Panc1 (cell line): ENCODE results near the gene PRTFDC1. TPM values are rescaled to one million over a fixed set of nuclear protein-coding genes. Genes with fewer than 3 reads are reported as not detected.

Experiments used
- ATAC-seq: fragments of 200-7000 bp; cut with Tn5 transposase; 2 replicates; pipeline ENCODE4 v1.9.1; 2020; ENCODE audit warnings: mild to moderate bottlenecking, moderate library complexity
- BruUV-seq: library from RNA; stranded (reverse); fragments of 400-500 nt; replicated peaks from 2 replicates; lab custom pipeline; 2021; lab: Mats Ljungman, UMichigan
- CTCF ChIA-PET: fragments of 300-600 bp; sonication (Branson Sonifier 250); formaldehyde crosslinking; loops from one replicate; lab custom pipeline; 2022; ENCODE audit warnings: antibody characterized with exemption; lab: Charles Lee
- POLR2A ChIA-PET: fragments of 300-600 bp; sonication (Branson Sonifier 250); formaldehyde crosslinking; loops from one replicate; lab custom pipeline; 2022; ENCODE audit warnings: antibody characterized with exemption; lab: Charles Lee
- DNase-seq: peaks from one replicate; pipeline ENCODE4 v3.0.0-alpha.2; 2010; ENCODE audit warnings: low read depth, low spot score
- H3K27ac ChIP-seq: 2 replicates; pipeline ENCODE4 v1.5.1; 2011; ENCODE audit warnings: mild to moderate bottlenecking, low read length, inconsistent platforms
- H3K27me3 ChIP-seq: fragments of 200-500 bp; sonication (Bioruptor generic); 2 replicates; pipeline ENCODE4 v1.6.0; 2014; ENCODE audit warnings: low read length, inconsistent platforms; ENCODE audit not compliant: control insufficient read depth, insufficient read depth
- H3K36me3 ChIP-seq: fragments of 200-500 bp; sonication (Bioruptor generic); 2 replicates; pipeline ENCODE4 v1.5.1; 2014; ENCODE audit warnings: inconsistent platforms, mild to moderate bottlenecking, low read length, moderate library complexity; ENCODE audit not compliant: control insufficient read depth, insufficient read depth
- H3K4me1 ChIP-seq: 2 replicates; pipeline ENCODE4 v1.5.1; 2011; ENCODE audit warnings: inconsistent platforms, mild to moderate bottlenecking, low read length, moderate library complexity; ENCODE audit not compliant: control insufficient read depth, insufficient read depth
- H3K4me3 ChIP-seq, 2 experiments: 2 replicates each; pipeline ENCODE4 v1.5.1; 2011 to 2012; ENCODE audit warnings: low read depth in 2 of 2, low read length in 2 of 2, mild to moderate bottlenecking in 2 of 2, inconsistent platforms in 1 of 2, moderate library complexity in 1 of 2
- H3K9me3 ChIP-seq: fragments of 200-500 bp; sonication (Bioruptor generic); 2 replicates; pipeline ENCODE4 v1.5.1; 2014; ENCODE audit warnings: low read depth, mild to moderate bottlenecking, inconsistent platforms, low read length, moderate library complexity; ENCODE audit not compliant: control insufficient read depth, insufficient read depth
- POLR2AphosphoS5 ChIP-seq: IDR thresholded peaks from 2 replicates; pipeline ENCODE4 v1.6.1; 2012; ENCODE audit warnings: mild to moderate bottlenecking, low read depth, low read length, moderate library complexity
- SIN3A ChIP-seq: IDR thresholded peaks from 2 replicates; pipeline ENCODE4 v1.6.1; 2012; ENCODE audit warnings: low read depth, mild to moderate bottlenecking, low read length, moderate library complexity, borderline replicate concordance; ENCODE audit not compliant: insufficient read depth
- TCF7L2 ChIP-seq: IDR thresholded peaks from 2 replicates; pipeline ENCODE4 v1.6.1; 2011; ENCODE audit warnings: mild to moderate bottlenecking, low read depth, low read length, inconsistent platforms
- in situ Hi-C: cut with HindIII; loops from 2 replicates; pipeline ENCODE4 v1.10.0; 2016; ENCODE audit warnings: low sequenced_read_pairs, low pct_unique_long_range_greater_than_20kb
- intact Hi-C: fragments of 100-400 bp; cut with micrococcal nuclease; formaldehyde crosslinking; loops from one replicate; pipeline ENCODE4 v1.10.0; 2022; ENCODE audit not compliant: unreplicated experiment
- total RNA-seq: library from RNA; stranded (reverse); gene quantifications from one replicate; pipeline ENCODE4 v1.2.1, GENCODE V29; 2021; ENCODE audit not compliant: unreplicated experiment
- TF ChIP-seq, protein P1 (sequence below), 2 experiments: IDR thresholded peaks; 2 replicates each; pipeline ENCODE4 v1.6.1; 2011 to 2012; ENCODE audit warnings: low read depth in 2 of 2, control low read depth in 1 of 2, low read length in 1 of 2, mild to moderate bottlenecking in 1 of 2, moderate library complexity in 1 of 2; ENCODE audit not compliant: insufficient read depth in 1 of 2
- TF ChIP-seq, protein P2 (sequence below): fragments of 450-650 bp; IDR thresholded peaks from 2 replicates; pipeline ENCODE4 v1.5.1; 2017; ENCODE audit warnings: mild to moderate bottlenecking

The PRTFDC1 gene
- total RNA-seq, 1 experiment from 2014 or later: 3.0 TPM

DNA sequence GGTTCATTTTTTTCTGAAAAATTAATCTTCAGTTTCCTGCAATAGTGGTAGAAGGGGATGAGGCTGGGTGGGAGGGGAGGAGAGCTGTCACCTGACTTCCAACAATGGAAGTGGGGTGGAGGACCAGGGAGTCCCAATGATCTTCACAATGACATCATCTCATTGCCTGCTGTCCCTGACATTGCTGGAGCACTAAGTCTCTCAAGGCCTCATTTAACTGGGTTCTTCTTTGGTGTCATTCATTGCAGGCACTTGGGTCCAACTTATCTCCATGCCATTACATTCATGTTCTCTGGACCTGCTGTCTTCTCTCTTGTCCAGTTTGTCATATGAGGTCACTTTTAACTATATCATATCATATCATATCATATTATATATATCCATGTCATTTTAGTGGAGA is 34.4 kb downstream of the PRTFDC1 start:
- TF ChIP-seq, protein P1, sequence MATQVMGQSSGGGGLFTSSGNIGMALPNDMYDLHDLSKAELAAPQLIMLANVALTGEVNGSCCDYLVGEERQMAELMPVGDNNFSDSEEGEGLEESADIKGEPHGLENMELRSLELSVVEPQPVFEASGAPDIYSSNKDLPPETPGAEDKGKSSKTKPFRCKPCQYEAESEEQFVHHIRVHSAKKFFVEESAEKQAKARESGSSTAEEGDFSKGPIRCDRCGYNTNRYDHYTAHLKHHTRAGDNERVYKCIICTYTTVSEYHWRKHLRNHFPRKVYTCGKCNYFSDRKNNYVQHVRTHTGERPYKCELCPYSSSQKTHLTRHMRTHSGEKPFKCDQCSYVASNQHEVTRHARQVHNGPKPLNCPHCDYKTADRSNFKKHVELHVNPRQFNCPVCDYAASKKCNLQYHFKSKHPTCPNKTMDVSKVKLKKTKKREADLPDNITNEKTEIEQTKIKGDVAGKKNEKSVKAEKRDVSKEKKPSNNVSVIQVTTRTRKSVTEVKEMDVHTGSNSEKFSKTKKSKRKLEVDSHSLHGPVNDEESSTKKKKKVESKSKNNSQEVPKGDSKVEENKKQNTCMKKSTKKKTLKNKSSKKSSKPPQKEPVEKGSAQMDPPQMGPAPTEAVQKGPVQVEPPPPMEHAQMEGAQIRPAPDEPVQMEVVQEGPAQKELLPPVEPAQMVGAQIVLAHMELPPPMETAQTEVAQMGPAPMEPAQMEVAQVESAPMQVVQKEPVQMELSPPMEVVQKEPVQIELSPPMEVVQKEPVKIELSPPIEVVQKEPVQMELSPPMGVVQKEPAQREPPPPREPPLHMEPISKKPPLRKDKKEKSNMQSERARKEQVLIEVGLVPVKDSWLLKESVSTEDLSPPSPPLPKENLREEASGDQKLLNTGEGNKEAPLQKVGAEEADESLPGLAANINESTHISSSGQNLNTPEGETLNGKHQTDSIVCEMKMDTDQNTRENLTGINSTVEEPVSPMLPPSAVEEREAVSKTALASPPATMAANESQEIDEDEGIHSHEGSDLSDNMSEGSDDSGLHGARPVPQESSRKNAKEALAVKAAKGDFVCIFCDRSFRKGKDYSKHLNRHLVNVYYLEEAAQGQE (IDR thresholded peaks at IDR 0.05; ENCODE audit: insufficient read depth in 1 of 2, low read depth in 2 of 2, low read length in 1 of 2): no peak
- TF ChIP-seq, protein P2, sequence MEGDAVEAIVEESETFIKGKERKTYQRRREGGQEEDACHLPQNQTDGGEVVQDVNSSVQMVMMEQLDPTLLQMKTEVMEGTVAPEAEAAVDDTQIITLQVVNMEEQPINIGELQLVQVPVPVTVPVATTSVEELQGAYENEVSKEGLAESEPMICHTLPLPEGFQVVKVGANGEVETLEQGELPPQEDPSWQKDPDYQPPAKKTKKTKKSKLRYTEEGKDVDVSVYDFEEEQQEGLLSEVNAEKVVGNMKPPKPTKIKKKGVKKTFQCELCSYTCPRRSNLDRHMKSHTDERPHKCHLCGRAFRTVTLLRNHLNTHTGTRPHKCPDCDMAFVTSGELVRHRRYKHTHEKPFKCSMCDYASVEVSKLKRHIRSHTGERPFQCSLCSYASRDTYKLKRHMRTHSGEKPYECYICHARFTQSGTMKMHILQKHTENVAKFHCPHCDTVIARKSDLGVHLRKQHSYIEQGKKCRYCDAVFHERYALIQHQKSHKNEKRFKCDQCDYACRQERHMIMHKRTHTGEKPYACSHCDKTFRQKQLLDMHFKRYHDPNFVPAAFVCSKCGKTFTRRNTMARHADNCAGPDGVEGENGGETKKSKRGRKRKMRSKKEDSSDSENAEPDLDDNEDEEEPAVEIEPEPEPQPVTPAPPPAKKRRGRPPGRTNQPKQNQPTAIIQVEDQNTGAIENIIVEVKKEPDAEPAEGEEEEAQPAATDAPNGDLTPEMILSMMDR: no peak
- no peak for TF ChIP-seq SIN3A
- no peak for TF ChIP-seq TCF7L2
- no peak for TF ChIP-seq POLR2AphosphoS5
- DNase-seq (no peak), ATAC-seq (no peak)
- no peaks in the 10 kb centered on the region for H3K9me3 ChIP-seq
- no peaks in the 10 kb centered on the region for H3K4me1 ChIP-seq
- H3K36me3 ChIP-seq: no peaks in the 10 kb centered on the region
- intact Hi-C loops: no loop called here
- BruUV-seq: no TSS peak
- in situ Hi-C loops: no loop called here
- ChIA-PET CTCF (no interaction called here), POLR2A (no interaction called here)
- H3K27me3 ChIP-seq: no peaks in the 10 kb centered on the region
- H3K4me3 ChIP-seq: no peak overlapping the region
- no peak overlapping the region for H3K27ac ChIP-seq

GRCh38 chr10:24917493-24917892 is 34.9 kb downstream of the PRTFDC1 start:
- BruUV-seq: no TSS peak
- Histone ChIP-seq H3K36me3 (no peaks in the 10 kb centered on the region), H3K4me1 (no peaks in the 10 kb centered on the region), H3K27me3 (no peaks in the 10 kb centered on the region), H3K4me3 (no peak overlapping the region), H3K27ac (no peak overlapping the region), H3K9me3 (no peaks in the 10 kb centered on the region)
- in situ Hi-C loops (no loop called here), intact Hi-C loops (no loop called here)
- ATAC-seq: no peak
- TF ChIP-seq POLR2AphosphoS5 (no peak), SIN3A (no peak), TCF7L2 (no peak)
- TF ChIP-seq, protein P1 (IDR thresholded peaks at IDR 0.05; ENCODE audit: insufficient read depth in 1 of 2, low read depth in 2 of 2, low read length in 1 of 2): no peak
- TF ChIP-seq, protein P2: no peak
- DNase-seq: no peak
- POLR2A ChIA-PET: no interaction called here
- CTCF ChIA-PET: no interaction called here
